HepG2 (cell line): Measurements from ENCODE around the gene MDP1. TPM values are rescaled to one million over a fixed set of nuclear protein-coding genes. Genes with fewer than 3 reads are reported as not detected.

Source experiments
- AGO2 ChIP-seq: fragments of 200-400 bp; formaldehyde crosslinking; optimal IDR thresholded peaks from 2 replicates; pipeline ENCODE3; 2017; ENCODE audit warnings: mild to moderate bottlenecking, low read depth, low read length, moderate library complexity
- ARNT ChIP-seq: fragments of 450-650 bp; IDR thresholded peaks from 2 replicates; pipeline ENCODE4 v1.6.1; 2017
- ATF7 ChIP-seq, 2 experiments: fragments of 450-650 bp in 1 of 2; sonication (generic) in 1 of 2; formaldehyde crosslinking in 1 of 2; IDR thresholded peaks; 2 replicates each; pipeline versions ENCODE4 v1.4.0 to v1.6.1; 2016 to 2020; ENCODE audit warnings: antibody characterized with exemption in 1 of 2, mild to moderate bottlenecking in 1 of 2, missing genetic modification reagents in 1 of 2
- FOXK2 ChIP-seq: fragments of 450-650 bp; IDR thresholded peaks from 2 replicates; pipeline ENCODE4 v1.6.1; 2016
- IRF2 ChIP-seq: IDR thresholded peaks from 2 replicates; pipeline ENCODE4 v1.6.1; 2018; ENCODE audit warnings: missing genetic modification reagents, missing compliant biosample characterization
- MAF1 ChIP-seq: sonication (generic); formaldehyde crosslinking; IDR thresholded peaks from 2 replicates; pipeline ENCODE4 v1.5.0; 2020; ENCODE audit warnings: missing genetic modification reagents, borderline replicate concordance
- MED1 ChIP-seq: sonication (generic); formaldehyde crosslinking; IDR thresholded peaks from 2 replicates; pipeline ENCODE4 v1.4.0; 2020; ENCODE audit warnings: missing genetic modification reagents
- NRL ChIP-seq: sonication (generic); formaldehyde crosslinking; IDR thresholded peaks from 2 replicates; pipeline ENCODE4 v1.5.0; 2020; ENCODE audit warnings: missing genetic modification reagents, mild to moderate bottlenecking, moderate library complexity, borderline replicate concordance
- PRDM10 ChIP-seq: sonication (generic); formaldehyde crosslinking; IDR thresholded peaks from 2 replicates; pipeline ENCODE4 v1.4.0; 2020; ENCODE audit warnings: low read depth, missing genetic modification reagents
- RXRA ChIP-seq: sonication (generic); formaldehyde crosslinking; IDR thresholded peaks from 2 replicates; pipeline ENCODE4 v1.5.1; 2020; ENCODE audit warnings: missing genetic modification reagents
- ZBTB10 ChIP-seq: sonication (generic); formaldehyde crosslinking; IDR thresholded peaks from 2 replicates; pipeline ENCODE4 v1.4.0; 2020; ENCODE audit warnings: missing genetic modification reagents, borderline replicate concordance
- ZNF121 ChIP-seq: sonication (generic); formaldehyde crosslinking; IDR thresholded peaks from 2 replicates; pipeline ENCODE4 v1.5.0; 2020; ENCODE audit warnings: mild to moderate bottlenecking, missing genetic modification reagents
- ZNF280B ChIP-seq: sonication (generic); formaldehyde crosslinking; IDR thresholded peaks from 2 replicates; pipeline ENCODE4 v1.5.0; 2020; ENCODE audit warnings: missing genetic modification reagents, mild to moderate bottlenecking, borderline replicate concordance
- ZNF660 ChIP-seq: sonication (generic); formaldehyde crosslinking; IDR thresholded peaks from 2 replicates; pipeline ENCODE4 v1.5.1; 2020; ENCODE audit warnings: mild to moderate bottlenecking, low read depth, missing genetic modification reagents, borderline replicate concordance
- polyA plus RNA-seq, 8 experiments: library from polyadenylated mRNA; depleted of rRNA in 3 of 8; stranded (reverse) in 7 of 8; unstranded in 1 of 8; fragments of >200 nt; fragmentation: Illumina TruSeq in 4 of 8; extraction: Trizol in 4 of 8; gene quantifications; 2 replicates each; pipeline versions ENCODE4 v1.2.1 to v1.2.3, GENCODE V29; 2011 to 2016; ENCODE audit warnings: low read depth in 4 of 8, missing spikeins in 1 of 8, mixed read lengths in 1 of 8; ENCODE audit not compliant: insufficient read depth in 1 of 8
- total RNA-seq, 5 experiments: library from RNA; depleted of rRNA; stranded (reverse); fragments of >200 nt; fragmentation: Illumina TruSeq; extraction: Trizol; gene quantifications; 2 replicates each; pipeline ENCODE4 v1.2.3, GENCODE V29; 2016; ENCODE audit warnings: low read depth in 1 of 5
- TF ChIP-seq, protein P1 (sequence below): IDR thresholded peaks from 2 replicates; pipeline ENCODE4 v1.6.1; 2018; ENCODE audit warnings: missing genetic modification reagents
- TF ChIP-seq, protein P2 (sequence below): sonication (generic); formaldehyde crosslinking; IDR thresholded peaks from 2 replicates; pipeline ENCODE4 v1.5.0; 2020; ENCODE audit warnings: mild to moderate bottlenecking, missing genetic modification reagents, borderline replicate concordance

Gene MDP1
- total and polyA plus RNA-seq, 2 of the 13 experiments (the other 11 are each of a cell fraction or from before 2014, with no cell fraction given), result 44.1 to 48.7 TPM

- TF ChIP-seq, protein P1, sequence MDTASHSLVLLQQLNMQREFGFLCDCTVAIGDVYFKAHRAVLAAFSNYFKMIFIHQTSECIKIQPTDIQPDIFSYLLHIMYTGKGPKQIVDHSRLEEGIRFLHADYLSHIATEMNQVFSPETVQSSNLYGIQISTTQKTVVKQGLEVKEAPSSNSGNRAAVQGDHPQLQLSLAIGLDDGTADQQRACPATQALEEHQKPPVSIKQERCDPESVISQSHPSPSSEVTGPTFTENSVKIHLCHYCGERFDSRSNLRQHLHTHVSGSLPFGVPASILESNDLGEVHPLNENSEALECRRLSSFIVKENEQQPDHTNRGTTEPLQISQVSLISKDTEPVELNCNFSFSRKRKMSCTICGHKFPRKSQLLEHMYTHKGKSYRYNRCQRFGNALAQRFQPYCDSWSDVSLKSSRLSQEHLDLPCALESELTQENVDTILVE (CRISPR knock-in tag), result no peak
- no peak for TF ChIP-seq RXRA (CRISPR knock-in tag)
- TF ChIP-seq FOXK2, result no peak; the same call in 1 of the 2 replicates
- TF ChIP-seq MAF1, result no peak; the same call in 1 of the 2 replicates
- TF ChIP-seq PRDM10 (CRISPR knock-in tag), result no peak
- TF ChIP-seq MED1, result no peak
- TF ChIP-seq, protein P2, sequence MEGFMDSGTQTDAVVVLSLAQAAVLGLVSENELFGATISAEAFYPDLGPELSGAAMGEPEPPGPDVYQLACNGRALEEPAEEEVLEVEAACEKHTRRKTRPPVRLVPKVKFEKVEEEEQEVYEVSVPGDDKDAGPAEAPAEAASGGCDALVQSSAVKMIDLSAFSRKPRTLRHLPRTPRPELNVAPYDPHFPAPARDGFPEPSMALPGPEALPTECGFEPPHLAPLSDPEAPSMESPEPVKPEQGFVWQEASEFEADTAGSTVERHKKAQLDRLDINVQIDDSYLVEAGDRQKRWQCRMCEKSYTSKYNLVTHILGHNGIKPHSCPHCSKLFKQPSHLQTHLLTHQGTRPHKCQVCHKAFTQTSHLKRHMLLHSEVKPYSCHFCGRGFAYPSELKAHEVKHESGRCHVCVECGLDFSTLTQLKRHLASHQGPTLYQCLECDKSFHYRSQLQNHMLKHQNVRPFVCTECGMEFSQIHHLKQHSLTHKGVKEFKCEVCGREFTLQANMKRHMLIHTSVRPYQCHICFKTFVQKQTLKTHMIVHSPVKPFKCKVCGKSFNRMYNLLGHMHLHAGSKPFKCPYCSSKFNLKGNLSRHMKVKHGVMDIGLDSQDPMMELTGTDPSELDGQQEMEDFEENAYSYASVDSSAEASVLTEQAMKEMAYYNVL (CRISPR knock-in tag), result no peak
- TF ChIP-seq AGO2, result no peak
- TF ChIP-seq ZNF280B (CRISPR knock-in tag), result no peak
- no peak; the same call in 1 of the 2 replicates for TF ChIP-seq ZBTB10
- no peak for TF ChIP-seq NRL
- no peak for TF ChIP-seq ATF7 (IDR thresholded peaks at IDR 0.05)
- TF ChIP-seq ATF7 (CRISPR knock-in tag; IDR thresholded peaks at IDR 0.05), result no peak
- TF ChIP-seq ZNF660 (CRISPR knock-in tag), result no peak
- no peak for TF ChIP-seq ARNT
- no peak for TF ChIP-seq IRF2 (CRISPR knock-in tag)
- no peak for TF ChIP-seq ZNF121 (CRISPR knock-in tag)
Measured at GRCh38 chr14:24196071-24197055, 19.5 kb downstream of the MDP1 start (continued).
